PC-3 (cell line): ENCODE results near the gene PPP2R5E.

Experiments
- CTCF ChIP-seq: fragments of 300-600 bp; sonication (generic); conservative IDR thresholded peaks from 2 replicates; pipeline ENCODE4 v1.5.1; 2017; ENCODE audit warnings: antibody characterized with exemption, low read depth, mild to moderate bottlenecking, low read length
- EZH2 ChIP-seq: fragments of 300-600 bp; sonication (generic); IDR thresholded peaks from one replicate; pipeline ENCODE4 v1.6.1; 2017; ENCODE audit warnings: antibody characterized with exemption, mild to moderate bottlenecking, low read length; ENCODE audit not compliant: unreplicated experiment
- EZH2phosphoT487 ChIP-seq: fragments of 300-600 bp; sonication (generic); IDR thresholded peaks from 2 replicates; pipeline ENCODE4 v1.6.1; 2018; ENCODE audit warnings: mild to moderate bottlenecking, antibody characterized with exemption, low read length, borderline replicate concordance

- no peak for TF ChIP-seq CTCF
- no peak for TF ChIP-seq EZH2phosphoT487
- TF ChIP-seq EZH2, result no peak
Observed at GRCh38 chr14:63492391-63492790, 50.8 kb downstream of the PPP2R5E start.
